H9 (cell line): ENCODE data around the gene LDLRAD4. TPM values are rescaled to one million over a fixed set of nuclear protein-coding genes. Genes with fewer than 3 reads are reported as not detected.

Source experiments
- DNase-seq: peaks from one replicate; pipeline ENCODE4 v3.0.0-alpha.2; 2017
- H2AFZ ChIP-seq: one replicate; pipeline ENCODE4 v1.6.1; 2013; ENCODE audit warnings: mild to moderate bottlenecking, low read length, control low read depth, moderate library complexity
- H2AK5ac ChIP-seq: 2 replicates; pipeline ENCODE4 v1.6.1; 2013; ENCODE audit warnings: low read length, control low read depth, mixed read lengths; ENCODE audit not compliant: insufficient read length
- H2BK120ac ChIP-seq: one replicate; pipeline ENCODE4 v1.6.1; 2013; ENCODE audit warnings: low read depth, mild to moderate bottlenecking, low read length, control low read depth, inconsistent platforms; ENCODE audit not compliant: poor library complexity, severe bottlenecking
- H2BK12ac ChIP-seq: 2 replicates; pipeline ENCODE4 v1.6.1; 2013; ENCODE audit warnings: low read length, control low read depth, mixed read lengths, low read depth; ENCODE audit not compliant: insufficient read length
- H2BK15ac ChIP-seq: 2 replicates; pipeline ENCODE4 v1.6.1; 2013; ENCODE audit warnings: low read depth, low read length, control low read depth
- H2BK20ac ChIP-seq: one replicate; pipeline ENCODE4 v1.6.1; 2013; ENCODE audit warnings: low read depth, mild to moderate bottlenecking, low read length, control low read depth, inconsistent platforms; ENCODE audit not compliant: poor library complexity, severe bottlenecking
- H2BK5ac ChIP-seq: 2 replicates; pipeline ENCODE4 v1.6.1; 2013; ENCODE audit warnings: low read length, control low read depth, mixed read lengths; ENCODE audit not compliant: insufficient read length
- H3K14ac ChIP-seq: 2 replicates; pipeline ENCODE4 v1.6.1; 2013; ENCODE audit warnings: low read length, control low read depth; ENCODE audit not compliant: insufficient read depth
- H3K18ac ChIP-seq: 2 replicates; pipeline ENCODE4 v1.6.1; 2013; ENCODE audit warnings: low read depth, mild to moderate bottlenecking, mixed read lengths, low read length, control low read depth; ENCODE audit not compliant: insufficient read length
- H3K23ac ChIP-seq: 2 replicates; pipeline ENCODE4 v1.6.1; 2013; ENCODE audit warnings: low read length, control low read depth, mixed read lengths, low read depth; ENCODE audit not compliant: insufficient read length
- H3K23me2 ChIP-seq: 2 replicates; pipeline ENCODE4 v1.6.1; 2013; ENCODE audit warnings: low read depth, mild to moderate bottlenecking, mixed read lengths, low read length, control low read depth; ENCODE audit not compliant: insufficient read length, poor library complexity, severe bottlenecking
- H3K27ac ChIP-seq: 2 replicates; pipeline ENCODE4 v1.5.1; 2013; ENCODE audit warnings: low read length, control low read depth, mixed read lengths, low read depth; ENCODE audit not compliant: insufficient read length
- H3K27me3 ChIP-seq: 2 replicates; pipeline ENCODE4 v1.6.1; 2013; ENCODE audit warnings: low read length, control low read depth, inconsistent platforms; ENCODE audit not compliant: insufficient read depth
- H3K4ac ChIP-seq: 2 replicates; pipeline ENCODE4 v1.6.1; 2013; ENCODE audit warnings: low read depth, mild to moderate bottlenecking, control low read depth, inconsistent platforms, low read length, moderate library complexity
- H3K4me1 ChIP-seq: 2 replicates; pipeline ENCODE4 v1.6.1; 2013; ENCODE audit warnings: low read length, control low read depth, inconsistent platforms; ENCODE audit not compliant: insufficient read depth
- H3K4me2 ChIP-seq: 2 replicates; pipeline ENCODE4 v1.6.1; 2013; ENCODE audit warnings: low read length, control low read depth, mixed read lengths; ENCODE audit not compliant: insufficient read length, insufficient read depth
- H3K56ac ChIP-seq: 2 replicates; pipeline ENCODE4 v1.6.1; 2013; ENCODE audit warnings: low read depth, mild to moderate bottlenecking, mixed read lengths, low read length, control low read depth; ENCODE audit not compliant: insufficient read length
- H3K79me1 ChIP-seq: 2 replicates; pipeline ENCODE4 v1.6.1; 2013; ENCODE audit warnings: low read depth, mild to moderate bottlenecking, moderate library complexity, low read length, control low read depth, inconsistent platforms; ENCODE audit not compliant: insufficient read depth, poor library complexity, severe bottlenecking
- H3K79me2 ChIP-seq: 2 replicates; pipeline ENCODE4 v1.6.1; 2013; ENCODE audit warnings: low read length, control low read depth, inconsistent platforms; ENCODE audit not compliant: insufficient read depth
- H3K9ac ChIP-seq: 2 replicates; pipeline ENCODE4 v1.6.1; 2013; ENCODE audit warnings: low read length, control low read depth, mixed read lengths; ENCODE audit not compliant: insufficient read length; ENCODE audit errors: extremely low read depth
- H3K9me3 ChIP-seq: one replicate; pipeline ENCODE4 v1.6.1; 2013; ENCODE audit warnings: low read depth, low read length, inconsistent platforms; ENCODE audit not compliant: control insufficient read depth
- H3T11ph ChIP-seq: one replicate; pipeline ENCODE4 v1.6.1; 2013; ENCODE audit warnings: mild to moderate bottlenecking, low read length, control low read depth, inconsistent platforms
- H4K20me1 ChIP-seq: one replicate; pipeline ENCODE4 v1.6.1; 2013; ENCODE audit not compliant: control insufficient read depth, insufficient read length, insufficient read depth
- H4K5ac ChIP-seq: 2 replicates; pipeline ENCODE4 v1.6.1; 2013; ENCODE audit warnings: low read depth, mild to moderate bottlenecking, mixed read lengths, low read length, control low read depth; ENCODE audit not compliant: insufficient read length
- H4K8ac ChIP-seq: replicated peaks from 2 replicates; pipeline ENCODE4 v1.6.1; 2013; ENCODE audit warnings: low read length, control low read depth, mixed read lengths, low read depth; ENCODE audit not compliant: insufficient read length
- H4K91ac ChIP-seq: 2 replicates; pipeline ENCODE4 v1.6.1; 2013; ENCODE audit warnings: low read depth, mild to moderate bottlenecking, moderate library complexity, mixed read lengths, low read length, control low read depth; ENCODE audit not compliant: insufficient read length
- H3K27ac Mint-ChIP-seq, 3 experiments: 2 replicates in 2 of 3; 3 replicates in 1 of 3; pipeline ENCODE4 v1.8.0; 2020 to 2021; ENCODE audit warnings: mixed read lengths in 3 of 3, mild to moderate bottlenecking in 1 of 3, moderate library complexity in 1 of 3
- H3K27me3 Mint-ChIP-seq: 2 replicates; pipeline ENCODE4 v1.8.0; 2021; ENCODE audit warnings: low read depth, mild to moderate bottlenecking, moderate library complexity, mixed read lengths
- H3K36me3 Mint-ChIP-seq, 3 experiments: 2 replicates in 2 of 3; 3 replicates in 1 of 3; pipeline ENCODE4 v1.8.0; 2020 to 2021; ENCODE audit warnings: low read depth in 3 of 3, mixed read lengths in 3 of 3; ENCODE audit not compliant: insufficient read depth in 1 of 3
- H3K4me1 Mint-ChIP-seq, 2 experiments: 2 replicates each; pipeline ENCODE4 v1.8.0; 2020; ENCODE audit warnings: mixed read lengths in 2 of 2
- H3K4me3 Mint-ChIP-seq, 2 experiments: 2 replicates in 1 of 2; 3 replicates in 1 of 2; pipeline ENCODE4 v1.8.0; 2020 to 2021; ENCODE audit warnings: mild to moderate bottlenecking in 2 of 2, mixed read lengths in 2 of 2, moderate library complexity in 1 of 2
- H3K9me3 Mint-ChIP-seq, 2 experiments: 2 replicates in 1 of 2; 3 replicates in 1 of 2; pipeline ENCODE4 v1.8.0; 2020; ENCODE audit warnings: mild to moderate bottlenecking in 2 of 2, mixed read lengths in 2 of 2, moderate library complexity in 1 of 2
- whole genome bisulfite sequencing: extraction: QIAGEN DNeasy Blood & Tissue Kit; methylation state at CpG from one replicate; pipeline ENCODE4 v1.1.7; 2013; ENCODE audit warnings: missing lambda C conversion rate, low lambda C conversion rate, mixed read lengths; ENCODE audit not compliant: insufficient read length; ENCODE audit errors: extremely low coverage; 5-methylcytosine and 5-hydroxymethylcytosine counted together
- total RNA-seq: library from RNA; stranded (reverse); gene quantifications from 2 replicates; pipeline ENCODE4 v1.2.1, GENCODE V29; 2021
- TF ChIP-seq, protein P1 (sequence below): fragments of 200-600 bp; sonication (generic); conservative IDR thresholded peaks from 3 replicates; pipeline ENCODE4 v1.8.0; 2021; ENCODE audit warnings: antibody characterized with exemption, mild to moderate bottlenecking

The LDLRAD4 gene
- total RNA-seq, 1 experiment from 2014 or later: 3.9 TPM

DNA sequence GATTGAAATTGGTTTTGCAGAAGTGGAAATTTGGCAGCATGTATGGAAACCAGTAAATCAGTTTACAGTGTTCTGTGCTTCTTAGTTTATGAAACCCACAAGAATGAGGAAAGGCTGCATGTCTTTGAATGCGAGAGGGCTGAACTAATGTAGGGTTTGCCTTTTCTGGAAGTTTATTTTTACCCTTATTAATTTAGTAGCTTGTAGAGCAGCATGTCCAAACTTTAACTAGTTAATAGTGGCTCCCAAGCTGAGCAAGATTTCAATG lies 50.4 kb downstream of the LDLRAD4 start:
- no peaks in the 10 kb centered on the region for H3K79me2 ChIP-seq
- no peaks in the 10 kb centered on the region for H3K9me3 ChIP-seq
- H3K4me3 Mint-ChIP-seq: no peak overlapping the region
- H3K9me3 Mint-ChIP-seq: no peaks in the 10 kb centered on the region
- no peaks in the 10 kb centered on the region for H3K27me3 ChIP-seq
- H3K14ac ChIP-seq: no peak overlapping the region
- H3K23ac ChIP-seq: no peak overlapping the region
- H3K4me1 Mint-ChIP-seq: peaks cover 27 to 39% of the 10 kb centered on the region in 2 experiments
- H2BK12ac ChIP-seq: no peak overlapping the region
- H4K91ac ChIP-seq: no peak overlapping the region
- H2BK5ac ChIP-seq: no peak overlapping the region
- no peaks in the 10 kb centered on the region for H4K20me1 ChIP-seq
- no peak overlapping the region for H2BK20ac ChIP-seq
- no peak overlapping the region for H3K9ac ChIP-seq
- no peaks in the 10 kb centered on the region for H3K79me1 ChIP-seq
- H2BK15ac ChIP-seq: no peak overlapping the region
- WGBS: no CpG with 5 or more reads among the region's 1 CpG
- H3K23me2 ChIP-seq: no peaks in the 10 kb centered on the region
- H3T11ph ChIP-seq: no peak overlapping the region
- H3K18ac ChIP-seq: no peak overlapping the region
- no peak overlapping the region for H2AFZ ChIP-seq
- H3K4me2 ChIP-seq: no peak overlapping the region
- TF ChIP-seq, protein P1, sequence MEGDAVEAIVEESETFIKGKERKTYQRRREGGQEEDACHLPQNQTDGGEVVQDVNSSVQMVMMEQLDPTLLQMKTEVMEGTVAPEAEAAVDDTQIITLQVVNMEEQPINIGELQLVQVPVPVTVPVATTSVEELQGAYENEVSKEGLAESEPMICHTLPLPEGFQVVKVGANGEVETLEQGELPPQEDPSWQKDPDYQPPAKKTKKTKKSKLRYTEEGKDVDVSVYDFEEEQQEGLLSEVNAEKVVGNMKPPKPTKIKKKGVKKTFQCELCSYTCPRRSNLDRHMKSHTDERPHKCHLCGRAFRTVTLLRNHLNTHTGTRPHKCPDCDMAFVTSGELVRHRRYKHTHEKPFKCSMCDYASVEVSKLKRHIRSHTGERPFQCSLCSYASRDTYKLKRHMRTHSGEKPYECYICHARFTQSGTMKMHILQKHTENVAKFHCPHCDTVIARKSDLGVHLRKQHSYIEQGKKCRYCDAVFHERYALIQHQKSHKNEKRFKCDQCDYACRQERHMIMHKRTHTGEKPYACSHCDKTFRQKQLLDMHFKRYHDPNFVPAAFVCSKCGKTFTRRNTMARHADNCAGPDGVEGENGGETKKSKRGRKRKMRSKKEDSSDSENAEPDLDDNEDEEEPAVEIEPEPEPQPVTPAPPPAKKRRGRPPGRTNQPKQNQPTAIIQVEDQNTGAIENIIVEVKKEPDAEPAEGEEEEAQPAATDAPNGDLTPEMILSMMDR: no peak
- no peak overlapping the region for H4K5ac ChIP-seq
- no peaks in the 10 kb centered on the region for H3K36me3 Mint-ChIP-seq
- H3K56ac ChIP-seq: no peak overlapping the region
- H3K4ac ChIP-seq: no peak overlapping the region
- no peak overlapping the region for H3K27ac Mint-ChIP-seq
- no peak overlapping the region for H3K27ac ChIP-seq
- H2AK5ac ChIP-seq: no peak overlapping the region
- H4K8ac ChIP-seq: no peak overlapping the region
- no peak for DNase-seq
- no peak overlapping the region for H2BK120ac ChIP-seq
- H3K27me3 Mint-ChIP-seq: peaks cover 41% of the 10 kb centered on the region
- H3K4me1 ChIP-seq: 0 out of 2 replicates have a peak, but pooled peaks cover 2% of the 10 kb centered on the region
